Measurements from ENCODE around the gene TTF2. TPM values are rescaled to one million over a fixed set of nuclear protein-coding genes. Genes with fewer than 3 reads are reported as not detected.

Gene TTF2
- total RNA-seq, 1 experiment from 2014 or later = 91.4 TPM

- peaks cover 13% of the 10 kb centered on the region for H3K36me3 ChIP-seq (ENCODE audit: insufficient read depth, low read length, poor library complexity, severe bottlenecking)
- H3K9me3 ChIP-seq (ENCODE audit: low read depth, low read length, poor library complexity, severe bottlenecking) = no peaks in the 10 kb centered on the region
- intact Hi-C loops (cut with micrococcal nuclease; ENCODE audit: unreplicated experiment) = loop anchor here (5.0 kb wide), 1 partner anchor 337 kb away; no protein-coding TSS in a partner anchor
- no peaks in the 10 kb centered on the region for H3K27me3 ChIP-seq (replicated peaks; ENCODE audit: insufficient read depth, low read depth, low read length, poor library complexity)
- TF ChIP-seq CTCF (conservative IDR thresholded peaks at IDR 0.05; ENCODE audit: low read depth, low read length) = no peak
- TF ChIP-seq EZH2 (IDR thresholded peaks at IDR 0.05; ENCODE audit: borderline replicate concordance, low read depth, low read length, poor library complexity, severe bottlenecking) = no peak
- peaks cover 23% of the 10 kb centered on the region for H3K4me1 ChIP-seq (ENCODE audit: insufficient read depth, low read length, poor library complexity, severe bottlenecking)
- H3K27ac ChIP-seq (ENCODE audit: low read depth, low read length, poor library complexity, severe bottlenecking) = peak overlapping the region; percentile 92
- peak overlapping the region; percentile 84 for H3K4me3 ChIP-seq (ENCODE audit: low read depth, low read length, poor library complexity, severe bottlenecking)
- no peak for DNase-seq (ENCODE audit: low spot score)
- CTCF ChIA-PET = interaction anchor here (0.6 to 1.3 kb wide), 2 partner anchors 322 to 334 kb away, joined by 3 to 9 read pairs; no protein-coding TSS in a partner anchor
- POLR2A ChIA-PET (ENCODE audit: low non-redundant PET) = no interaction called here
- BruUV-seq (replicated peaks) = TSS peak; percentile 83
These were observed 820 bp upstream of the TTF2 start for GRCh38 chr1:117059334-117059677.

GRCh38 chr1:117060441-117061317, 553 bp downstream of the TTF2 start:
- no peaks in the 10 kb centered on the region for H3K9me3 ChIP-seq (ENCODE audit: low read depth, low read length, poor library complexity, severe bottlenecking)
- peak overlapping the region; percentile 84 for H3K4me3 ChIP-seq (ENCODE audit: low read depth, low read length, poor library complexity, severe bottlenecking)
- POLR2A ChIA-PET (ENCODE audit: low non-redundant PET) = no interaction called here
- intact Hi-C loops (cut with micrococcal nuclease; ENCODE audit: unreplicated experiment) = no loop called here
- CTCF ChIA-PET = interaction anchor here (0.6 to 1.3 kb wide), 5 partner anchors 34 to 364 kb away, joined by 3 to 9 read pairs (median 4); no protein-coding TSS in a partner anchor
- H3K4me1 ChIP-seq (ENCODE audit: insufficient read depth, low read length, poor library complexity, severe bottlenecking) = peaks cover 19% of the 10 kb centered on the region
- BruUV-seq (replicated peaks) = TSS peak; percentile 69
- DNase-seq (ENCODE audit: low spot score) = peak; percentile 61
- H3K27ac ChIP-seq (ENCODE audit: low read depth, low read length, poor library complexity, severe bottlenecking) = peak overlapping the region; percentile 68
- TF ChIP-seq EZH2 (IDR thresholded peaks at IDR 0.05; ENCODE audit: borderline replicate concordance, low read depth, low read length, poor library complexity, severe bottlenecking) (no peak), CTCF (conservative IDR thresholded peaks at IDR 0.05; ENCODE audit: low read depth, low read length) (no peak)
- H3K36me3 ChIP-seq (ENCODE audit: insufficient read depth, low read length, poor library complexity, severe bottlenecking) = peaks cover 17% of the 10 kb centered on the region
- H3K27me3 ChIP-seq (replicated peaks; ENCODE audit: insufficient read depth, low read depth, low read length, poor library complexity) = no peaks in the 10 kb centered on the region

GRCh38 chr1:117061986-117062415, 1.9 kb downstream of the TTF2 start:
- DNase-seq (ENCODE audit: low spot score) = peak; percentile 5
- CTCF ChIA-PET = no interaction called here
- H3K27me3 ChIP-seq (replicated peaks; ENCODE audit: insufficient read depth, low read depth, low read length, poor library complexity) = no peaks in the 10 kb centered on the region
- H3K9me3 ChIP-seq (ENCODE audit: low read depth, low read length, poor library complexity, severe bottlenecking) = no peaks in the 10 kb centered on the region
- intact Hi-C loops (cut with micrococcal nuclease; ENCODE audit: unreplicated experiment) = no loop called here
- POLR2A ChIA-PET (ENCODE audit: low non-redundant PET) = no interaction called here
- BruUV-seq (replicated peaks) = no TSS peak
- no peak overlapping the region for H3K27ac ChIP-seq (ENCODE audit: low read depth, low read length, poor library complexity, severe bottlenecking)
- H3K4me1 ChIP-seq (ENCODE audit: insufficient read depth, low read length, poor library complexity, severe bottlenecking) = peaks cover 19% of the 10 kb centered on the region
- peaks cover 20% of the 10 kb centered on the region for H3K36me3 ChIP-seq (ENCODE audit: insufficient read depth, low read length, poor library complexity, severe bottlenecking)
- TF ChIP-seq CTCF (conservative IDR thresholded peaks at IDR 0.05; ENCODE audit: low read depth, low read length) (no peak), EZH2 (IDR thresholded peaks at IDR 0.05; ENCODE audit: borderline replicate concordance, low read depth, low read length, poor library complexity, severe bottlenecking) (no peak)
- H3K4me3 ChIP-seq (ENCODE audit: low read depth, low read length, poor library complexity, severe bottlenecking) = no peak overlapping the region
